ENCODE measurements around the gene SLC25A26.

- TF ChIP-seq CTCF (IDR thresholded peaks at IDR 0.05) (no peak), EP300 (IDR thresholded peaks at IDR 0.05) (no peak), POLR2AphosphoS5 (IDR thresholded peaks at IDR 0.05) (no peak)
Observed at GRCh38 chr3:66200147-66200546, 20.7 kb upstream of the SLC25A26 start.
